Liver (tissue), 3 donors: ENCODE measurements around the gene ARMC2.

Experiments
- CTCF ChIP-seq: fragments of 150-350 bp; IDR thresholded peaks from 2 replicates; pipeline ENCODE4 v1.5.1; 2017; ENCODE audit warnings: improper control_type of control experiment, low read depth, low read length; ENCODE audit not compliant: missing input control
- EGR1 ChIP-seq, 2 donors: IDR thresholded peaks; 2 replicates each; pipeline ENCODE4 v1.6.1; 2016 to 2018; ENCODE audit warnings: antibody characterized with exemption in 2 of 2, low read depth in 2 of 2
- TF ChIP-seq, protein P1 (sequence below): IDR thresholded peaks from 2 replicates; pipeline ENCODE4 v1.6.1; 2016; ENCODE audit warnings: antibody characterized with exemption, mild to moderate bottlenecking
- donor health status: healthy.
- donor health status: healthy.

- TF ChIP-seq EGR1 (IDR thresholded peaks at IDR 0.05; ENCODE audit: low read depth in 2 of 2) (no peak), CTCF (no peak)
- TF ChIP-seq, protein P1, sequence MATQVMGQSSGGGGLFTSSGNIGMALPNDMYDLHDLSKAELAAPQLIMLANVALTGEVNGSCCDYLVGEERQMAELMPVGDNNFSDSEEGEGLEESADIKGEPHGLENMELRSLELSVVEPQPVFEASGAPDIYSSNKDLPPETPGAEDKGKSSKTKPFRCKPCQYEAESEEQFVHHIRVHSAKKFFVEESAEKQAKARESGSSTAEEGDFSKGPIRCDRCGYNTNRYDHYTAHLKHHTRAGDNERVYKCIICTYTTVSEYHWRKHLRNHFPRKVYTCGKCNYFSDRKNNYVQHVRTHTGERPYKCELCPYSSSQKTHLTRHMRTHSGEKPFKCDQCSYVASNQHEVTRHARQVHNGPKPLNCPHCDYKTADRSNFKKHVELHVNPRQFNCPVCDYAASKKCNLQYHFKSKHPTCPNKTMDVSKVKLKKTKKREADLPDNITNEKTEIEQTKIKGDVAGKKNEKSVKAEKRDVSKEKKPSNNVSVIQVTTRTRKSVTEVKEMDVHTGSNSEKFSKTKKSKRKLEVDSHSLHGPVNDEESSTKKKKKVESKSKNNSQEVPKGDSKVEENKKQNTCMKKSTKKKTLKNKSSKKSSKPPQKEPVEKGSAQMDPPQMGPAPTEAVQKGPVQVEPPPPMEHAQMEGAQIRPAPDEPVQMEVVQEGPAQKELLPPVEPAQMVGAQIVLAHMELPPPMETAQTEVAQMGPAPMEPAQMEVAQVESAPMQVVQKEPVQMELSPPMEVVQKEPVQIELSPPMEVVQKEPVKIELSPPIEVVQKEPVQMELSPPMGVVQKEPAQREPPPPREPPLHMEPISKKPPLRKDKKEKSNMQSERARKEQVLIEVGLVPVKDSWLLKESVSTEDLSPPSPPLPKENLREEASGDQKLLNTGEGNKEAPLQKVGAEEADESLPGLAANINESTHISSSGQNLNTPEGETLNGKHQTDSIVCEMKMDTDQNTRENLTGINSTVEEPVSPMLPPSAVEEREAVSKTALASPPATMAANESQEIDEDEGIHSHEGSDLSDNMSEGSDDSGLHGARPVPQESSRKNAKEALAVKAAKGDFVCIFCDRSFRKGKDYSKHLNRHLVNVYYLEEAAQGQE, result no peak
These were observed 171.7 kb downstream of the ARMC2 start for GRCh38 chr6:109019911-109020310.
